Measurements from ENCODE around the gene CD52. TPM values are rescaled to one million over a fixed set of nuclear protein-coding genes. Genes with fewer than 3 reads are reported as not detected.

Gene CD52
- total RNA-seq, 1 experiment from 2014 or later, result not detected

DNA sequence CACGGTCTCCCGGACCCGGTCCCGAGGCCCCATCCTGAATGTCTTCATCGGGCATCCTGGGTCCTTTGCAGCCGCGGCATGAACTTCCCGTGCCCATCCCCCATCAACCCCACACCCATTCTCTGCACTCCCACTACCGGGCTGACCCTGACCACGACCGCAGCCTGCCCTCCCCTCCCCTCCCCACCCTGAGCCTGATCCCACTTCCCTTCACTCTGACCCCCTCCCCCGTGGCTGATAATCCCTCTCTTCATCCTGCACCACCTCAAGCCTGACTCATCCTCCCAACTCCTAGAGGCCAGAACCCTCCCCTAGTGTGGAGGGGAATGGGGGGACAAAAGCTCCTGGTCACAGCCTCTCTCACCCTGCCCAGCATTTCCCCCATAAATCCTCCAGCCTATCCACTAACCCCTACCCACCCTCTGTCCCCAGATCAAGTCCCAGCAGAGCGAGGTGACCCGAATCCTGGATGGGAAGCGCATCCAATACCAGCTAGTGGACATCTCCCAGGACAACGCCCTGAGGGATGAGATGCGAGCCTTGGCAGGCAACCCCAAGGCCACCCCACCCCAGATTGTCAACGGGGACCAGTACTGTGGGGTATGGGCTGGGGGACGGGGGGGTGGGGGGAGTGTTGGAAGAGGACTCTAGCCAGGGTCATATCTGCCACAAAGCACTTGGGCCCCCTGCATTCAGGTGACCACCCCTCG is 37.3 kb upstream of the CD52 start:
- Histone ChIP-seq H3K9me3 (replicated peaks) (no peaks in the 10 kb centered on the region), H3K4me1 (replicated peaks) (peaks cover 83% of the 10 kb centered on the region), H3K4me3 (peak overlapping the region; percentile 65), H3K27me3 (replicated peaks) (no peaks in the 10 kb centered on the region), H3K36me3 (peaks cover 76% of the 10 kb centered on the region), H3K27ac (peak overlapping the region; percentile 66)
- peak in 1 of 2 experiments; percentile 65 for DNase-seq (ENCODE audit: low read depth in 1 of 2, low spot score in 2 of 2)

DNA sequence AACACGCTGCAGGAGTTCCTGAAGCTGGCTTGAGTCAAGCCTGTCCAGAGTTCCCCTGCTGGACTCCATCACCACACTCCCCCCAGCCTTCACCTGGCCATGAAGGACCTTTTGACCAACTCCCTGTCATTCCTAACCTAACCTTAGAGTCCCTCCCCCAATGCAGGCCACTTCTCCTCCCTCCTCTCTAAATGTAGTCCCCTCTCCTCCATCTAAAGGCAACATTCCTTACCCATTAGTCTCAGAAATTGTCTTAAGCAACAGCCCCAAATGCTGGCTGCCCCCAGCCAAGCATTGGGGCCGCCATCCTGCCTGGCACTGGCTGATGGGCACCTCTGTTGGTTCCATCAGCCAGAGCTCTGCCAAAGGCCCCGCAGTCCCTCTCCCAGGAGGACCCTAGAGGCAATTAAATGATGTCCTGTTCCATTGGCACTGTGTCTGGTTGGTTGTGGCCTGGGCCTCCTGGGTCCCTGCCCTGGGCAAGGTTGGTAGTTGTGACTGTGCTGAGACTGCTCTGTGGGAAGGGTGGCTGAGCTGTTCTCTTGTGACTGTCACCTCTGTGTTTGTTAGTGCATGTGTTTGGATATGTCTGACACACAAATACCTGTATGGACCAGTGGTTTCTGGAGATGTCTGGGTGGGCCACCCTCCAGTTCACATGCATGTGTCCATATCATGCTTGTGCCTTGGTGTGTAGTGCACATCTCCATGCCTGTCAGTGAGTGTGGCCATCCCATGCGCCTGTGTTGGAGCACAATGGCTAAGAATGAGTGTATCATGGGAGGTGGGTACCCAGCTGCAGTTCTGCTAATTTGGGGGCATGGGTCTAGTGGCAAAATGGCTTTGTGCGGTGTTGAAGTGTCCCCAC is 36.4 kb upstream of the CD52 start:
- no peak for DNase-seq (ENCODE audit: low read depth in 1 of 2, low spot score in 2 of 2)
- Histone ChIP-seq H3K9me3 (replicated peaks) (no peaks in the 10 kb centered on the region), H3K4me3 (no peak overlapping the region), H3K27ac (no peak overlapping the region), H3K4me1 (replicated peaks) (peaks cover 74% of the 10 kb centered on the region), H3K27me3 (replicated peaks) (no peaks in the 10 kb centered on the region), H3K36me3 (peaks cover 69% of the 10 kb centered on the region)

GRCh38 chr1:26281971-26282370 is 35.8 kb upstream of the CD52 start:
- no peak overlapping the region for H3K27ac ChIP-seq
- DNase-seq (ENCODE audit: low read depth in 1 of 2, low spot score in 2 of 2), result peak in 1 of 2 experiments; percentile 55
- peaks cover 62% of the 10 kb centered on the region for H3K36me3 ChIP-seq
- H3K9me3 ChIP-seq (replicated peaks), result no peaks in the 10 kb centered on the region
- no peaks in the 10 kb centered on the region for H3K27me3 ChIP-seq (replicated peaks)
- no peak overlapping the region for H3K4me3 ChIP-seq
- H3K4me1 ChIP-seq (replicated peaks), result peaks cover 68% of the 10 kb centered on the region

- Histone ChIP-seq H3K9me3 (replicated peaks) (no peaks in the 10 kb centered on the region), H3K27me3 (replicated peaks) (no peaks in the 10 kb centered on the region), H3K4me1 (replicated peaks) (peaks cover 63% of the 10 kb centered on the region), H3K36me3 (peaks cover 57% of the 10 kb centered on the region), H3K27ac (no peak overlapping the region), H3K4me3 (no peak overlapping the region)
- peak in 1 of 2 experiments; percentile 41 for DNase-seq (ENCODE audit: low read depth in 1 of 2, low spot score in 2 of 2)
Measured at GRCh38 chr1:26282401-26282918, 35.3 kb upstream of the CD52 start.

GRCh38 chr1:26283279-26283853 is 34.4 kb upstream of the CD52 start:
- Histone ChIP-seq H3K9me3 (replicated peaks) (no peaks in the 10 kb centered on the region), H3K36me3 (peaks cover 50% of the 10 kb centered on the region), H3K4me1 (replicated peaks) (peaks cover 54% of the 10 kb centered on the region), H3K27me3 (replicated peaks) (no peaks in the 10 kb centered on the region), H3K4me3 (no peak overlapping the region), H3K27ac (no peak overlapping the region)
- DNase-seq (ENCODE audit: low read depth in 1 of 2, low spot score in 2 of 2), result no peak

GRCh38 chr1:26283871-26284596 is 33.7 kb upstream of the CD52 start:
- H3K4me3 ChIP-seq, result no peak overlapping the region
- H3K36me3 ChIP-seq, result peaks cover 46% of the 10 kb centered on the region
- peaks cover 47% of the 10 kb centered on the region for H3K4me1 ChIP-seq (replicated peaks)
- DNase-seq (ENCODE audit: low read depth in 1 of 2, low spot score in 2 of 2), result peak in 1 of 2 experiments; percentile 41
- no peaks in the 10 kb centered on the region for H3K27me3 ChIP-seq (replicated peaks)
- H3K27ac ChIP-seq, result peak overlapping the region; percentile 45
- H3K9me3 ChIP-seq (replicated peaks), result no peaks in the 10 kb centered on the region

DNA sequence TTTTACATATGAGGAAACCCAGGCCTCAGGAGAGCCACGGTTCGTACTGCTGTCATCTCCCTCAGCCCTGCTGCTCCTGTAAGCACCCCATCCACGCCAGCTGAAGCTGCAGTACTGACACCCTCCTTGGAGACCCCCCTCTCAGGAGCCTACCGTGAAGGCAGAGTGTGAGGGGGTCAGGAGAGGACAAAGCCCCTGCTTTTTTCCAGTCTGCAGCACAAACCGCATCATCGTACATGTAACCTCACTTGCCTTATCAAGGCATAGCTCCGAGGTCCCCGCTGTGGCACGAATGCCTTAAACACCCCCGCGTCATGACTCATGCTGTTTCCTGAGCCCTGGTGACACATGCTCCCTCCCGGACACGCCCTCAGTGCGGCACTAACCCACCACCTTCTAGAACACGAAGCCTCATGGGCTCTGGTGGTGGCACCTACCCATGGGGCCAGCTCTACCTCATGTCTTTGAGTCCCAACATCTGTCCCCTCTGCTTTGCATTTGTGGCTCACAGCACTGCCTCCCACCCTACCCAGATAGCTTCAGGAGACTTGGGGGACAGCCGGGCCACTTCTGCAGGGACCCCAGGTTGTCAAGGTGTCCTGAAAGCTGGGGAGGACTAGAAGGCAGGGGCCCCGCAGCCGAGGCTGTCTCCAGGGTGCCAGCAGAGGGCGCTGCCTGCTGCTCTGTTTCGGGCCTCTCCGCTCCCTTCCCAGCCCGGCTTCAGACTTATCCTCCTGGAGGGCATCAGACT is 33.0 kb upstream of the CD52 start:
- peak; percentile 70 to 96 for DNase-seq (ENCODE audit: low read depth in 1 of 2, low spot score in 2 of 2)
- Histone ChIP-seq H3K27me3 (replicated peaks) (no peaks in the 10 kb centered on the region), H3K9me3 (replicated peaks) (no peaks in the 10 kb centered on the region), H3K27ac (peak overlapping the region; percentile 45), H3K4me1 (replicated peaks) (peaks cover 40% of the 10 kb centered on the region), H3K36me3 (peaks cover 39% of the 10 kb centered on the region), H3K4me3 (no peak overlapping the region)

DNA sequence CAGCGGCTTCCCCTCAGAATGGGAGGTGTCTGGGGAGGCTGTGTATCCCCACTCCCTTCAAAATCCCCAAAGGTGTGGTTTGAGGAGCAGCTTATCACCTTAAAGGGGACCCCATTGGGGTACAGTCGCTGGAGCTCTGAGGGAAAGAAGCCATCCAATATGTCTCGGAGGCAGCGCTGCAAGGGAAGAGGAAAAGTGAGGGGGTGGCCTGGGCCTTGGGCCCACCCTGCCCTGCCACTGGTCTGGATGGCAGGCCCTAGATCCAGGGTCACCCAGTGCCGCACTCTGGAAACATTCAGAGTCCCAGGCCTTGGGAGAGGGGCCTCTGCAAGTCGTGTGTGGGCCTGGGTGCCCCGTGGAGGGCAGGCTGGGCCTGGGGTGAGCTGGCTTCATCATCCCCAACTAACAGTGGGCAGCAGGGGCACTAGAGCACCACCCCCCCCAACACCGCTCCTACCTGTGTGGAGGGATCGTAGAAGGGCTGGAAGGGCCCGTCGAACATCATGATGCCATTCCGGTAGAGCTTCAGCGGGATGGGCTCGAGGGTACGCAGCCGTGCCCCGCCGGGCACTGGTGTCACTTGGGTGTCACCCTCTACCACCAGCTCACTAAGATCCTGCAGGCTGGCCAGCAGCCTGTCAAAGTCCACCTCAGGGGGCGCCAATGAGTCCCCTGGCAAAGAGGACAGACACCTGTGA is 32.2 kb upstream of the CD52 start:
- peaks cover 32% of the 10 kb centered on the region for H3K4me1 ChIP-seq (replicated peaks)
- H3K9me3 ChIP-seq (replicated peaks), result no peaks in the 10 kb centered on the region
- H3K27ac ChIP-seq, result no peak overlapping the region
- peak in 1 of 2 experiments; percentile 57 for DNase-seq (ENCODE audit: low read depth in 1 of 2, low spot score in 2 of 2)
- no peaks in the 10 kb centered on the region for H3K27me3 ChIP-seq (replicated peaks)
- no peak overlapping the region for H3K4me3 ChIP-seq
- H3K36me3 ChIP-seq, result peaks cover 36% of the 10 kb centered on the region

- no peak overlapping the region for H3K27ac ChIP-seq
- H3K27me3 ChIP-seq (replicated peaks), result no peaks in the 10 kb centered on the region
- H3K4me1 ChIP-seq (replicated peaks), result peaks cover 27% of the 10 kb centered on the region
- no peak for DNase-seq (ENCODE audit: low read depth in 1 of 2, low spot score in 2 of 2)
- no peaks in the 10 kb centered on the region for H3K9me3 ChIP-seq (replicated peaks)
- peaks cover 33% of the 10 kb centered on the region for H3K36me3 ChIP-seq
- no peak overlapping the region for H3K4me3 ChIP-seq
Measured at GRCh38 chr1:26286064-26286416, 31.7 kb upstream of the CD52 start.

- Histone ChIP-seq H3K27ac (no peak overlapping the region), H3K36me3 (peaks cover 25% of the 10 kb centered on the region), H3K9me3 (replicated peaks) (no peaks in the 10 kb centered on the region), H3K27me3 (replicated peaks) (no peaks in the 10 kb centered on the region), H3K4me3 (no peak overlapping the region), H3K4me1 (replicated peaks) (peaks cover 17% of the 10 kb centered on the region)
- DNase-seq (ENCODE audit: low read depth in 1 of 2, low spot score in 2 of 2), result no peak
Measured at GRCh38 chr1:26287033-26287711, 30.6 kb upstream of the CD52 start.

DNA sequence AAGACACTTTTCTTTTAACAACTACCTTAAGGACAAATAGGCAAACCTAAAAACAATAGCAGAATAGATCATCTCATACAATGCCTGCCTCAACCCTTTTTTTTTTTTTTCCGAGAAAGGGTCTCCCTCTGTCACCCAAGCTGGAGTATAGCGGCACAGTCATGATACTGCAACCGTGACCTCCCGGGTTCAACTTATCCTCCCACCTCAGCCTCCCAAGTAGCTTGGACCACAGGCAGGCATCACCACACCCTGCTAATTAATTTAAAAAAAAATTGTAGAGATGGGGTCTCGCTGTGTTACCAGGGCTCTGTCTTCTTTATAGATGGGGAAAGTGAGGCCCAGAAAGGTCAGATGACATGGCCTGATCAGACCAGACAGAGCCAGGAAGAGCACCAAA is 29.9 kb upstream of the CD52 start:
- peaks cover 17% of the 10 kb centered on the region for H3K4me1 ChIP-seq (replicated peaks)
- no peak overlapping the region for H3K27ac ChIP-seq
- H3K4me3 ChIP-seq, result no peak overlapping the region
- no peaks in the 10 kb centered on the region for H3K9me3 ChIP-seq (replicated peaks)
- H3K36me3 ChIP-seq, result peaks cover 19% of the 10 kb centered on the region
- no peaks in the 10 kb centered on the region for H3K27me3 ChIP-seq (replicated peaks)
- no peak for DNase-seq (ENCODE audit: low read depth in 1 of 2, low spot score in 2 of 2)

DNA sequence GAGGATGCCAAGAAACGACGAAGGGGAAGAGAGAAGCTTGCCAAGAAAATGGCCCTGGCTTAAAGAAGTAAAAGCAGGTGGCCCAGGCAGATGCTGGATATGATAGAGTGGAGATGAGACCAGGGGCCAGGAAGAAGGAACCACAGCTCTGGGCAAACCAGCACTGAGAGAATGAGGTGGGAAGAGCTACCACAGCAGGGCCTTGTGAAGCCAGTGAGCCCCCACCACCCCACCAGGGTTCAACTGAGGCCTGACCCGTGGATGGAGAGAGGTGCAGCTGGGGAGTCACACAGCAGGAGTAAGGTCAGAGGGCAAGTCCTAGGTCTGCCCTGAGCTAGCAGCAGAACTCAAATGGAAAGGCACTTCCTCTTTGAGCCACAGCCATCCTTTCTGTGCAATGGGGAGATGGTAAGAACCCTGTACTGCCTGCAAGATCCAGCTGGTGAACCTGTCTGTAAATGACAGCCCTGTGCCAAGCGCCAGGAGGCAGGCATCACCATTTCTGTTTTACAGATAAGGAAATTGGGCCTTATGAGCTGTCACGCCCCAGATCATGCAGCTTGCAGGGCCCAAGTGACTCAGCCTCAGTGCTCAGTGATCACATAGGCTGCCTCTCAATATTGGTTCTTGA is 29.3 kb upstream of the CD52 start:
- no peaks in the 10 kb centered on the region for H3K27me3 ChIP-seq (replicated peaks)
- peaks cover 19% of the 10 kb centered on the region for H3K36me3 ChIP-seq
- no peaks in the 10 kb centered on the region for H3K9me3 ChIP-seq (replicated peaks)
- H3K27ac ChIP-seq, result no peak overlapping the region
- H3K4me3 ChIP-seq, result no peak overlapping the region
- no peak for DNase-seq (ENCODE audit: low read depth in 1 of 2, low spot score in 2 of 2)
- H3K4me1 ChIP-seq (replicated peaks), result peaks cover 17% of the 10 kb centered on the region

Data from SJSA1 (cell line).